Endothelial cell of umbilical vein (primary cell): Measurements from ENCODE around the gene TENT4B.

ENCODE experiments used
- POLR2AphosphoS5 ChIP-seq: IDR thresholded peaks from 2 replicates; pipeline ENCODE4 v1.6.1; 2012; ENCODE audit warnings: low read depth, mild to moderate bottlenecking, control low read depth, low read length, moderate library complexity; ENCODE audit not compliant: insufficient read depth
- TF ChIP-seq, protein P1 (sequence below), 2 donors: IDR thresholded peaks; 1 replicate in 1 of 2; 2 replicates in 1 of 2; pipeline ENCODE4 v1.5.1; 2011; ENCODE audit warnings: low read length in 2 of 2, mild to moderate bottlenecking in 2 of 2, moderate library complexity in 2 of 2, control low read depth in 1 of 2, inconsistent platforms in 1 of 2, low read depth in 1 of 2; ENCODE audit not compliant: insufficient read depth in 1 of 2; ENCODE audit errors: extremely low read depth in 1 of 2

DNA sequence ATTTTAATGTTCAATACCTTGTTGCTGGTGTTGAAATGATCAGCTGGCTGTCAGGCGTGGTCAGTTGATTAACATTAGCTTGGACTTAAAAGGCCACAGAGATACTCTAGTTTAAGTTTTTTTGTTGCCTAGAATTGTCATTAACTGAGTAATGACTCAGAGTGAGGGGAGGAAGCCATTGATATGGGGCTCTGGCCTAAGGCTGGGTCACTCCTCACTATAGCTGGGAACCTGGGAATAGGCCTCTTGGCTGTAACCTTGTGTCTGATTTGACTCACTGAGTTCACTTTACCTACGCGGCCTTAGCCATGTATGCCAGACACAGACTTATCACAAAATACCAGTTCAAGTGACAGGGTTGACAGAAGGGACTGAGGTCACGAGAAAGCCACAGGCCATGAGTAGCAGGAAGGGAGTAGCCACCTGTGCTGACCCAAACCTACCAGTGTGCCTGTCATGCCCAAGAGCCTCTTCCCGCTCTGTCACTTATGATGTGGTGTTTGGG, 75.3 kb downstream of the TENT4B start:
- TF ChIP-seq, protein P1, sequence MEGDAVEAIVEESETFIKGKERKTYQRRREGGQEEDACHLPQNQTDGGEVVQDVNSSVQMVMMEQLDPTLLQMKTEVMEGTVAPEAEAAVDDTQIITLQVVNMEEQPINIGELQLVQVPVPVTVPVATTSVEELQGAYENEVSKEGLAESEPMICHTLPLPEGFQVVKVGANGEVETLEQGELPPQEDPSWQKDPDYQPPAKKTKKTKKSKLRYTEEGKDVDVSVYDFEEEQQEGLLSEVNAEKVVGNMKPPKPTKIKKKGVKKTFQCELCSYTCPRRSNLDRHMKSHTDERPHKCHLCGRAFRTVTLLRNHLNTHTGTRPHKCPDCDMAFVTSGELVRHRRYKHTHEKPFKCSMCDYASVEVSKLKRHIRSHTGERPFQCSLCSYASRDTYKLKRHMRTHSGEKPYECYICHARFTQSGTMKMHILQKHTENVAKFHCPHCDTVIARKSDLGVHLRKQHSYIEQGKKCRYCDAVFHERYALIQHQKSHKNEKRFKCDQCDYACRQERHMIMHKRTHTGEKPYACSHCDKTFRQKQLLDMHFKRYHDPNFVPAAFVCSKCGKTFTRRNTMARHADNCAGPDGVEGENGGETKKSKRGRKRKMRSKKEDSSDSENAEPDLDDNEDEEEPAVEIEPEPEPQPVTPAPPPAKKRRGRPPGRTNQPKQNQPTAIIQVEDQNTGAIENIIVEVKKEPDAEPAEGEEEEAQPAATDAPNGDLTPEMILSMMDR (IDR thresholded peaks at IDR 0.05; ENCODE audit: extremely low read depth in 1 of 2, insufficient read depth in 1 of 2, low read depth in 1 of 2, low read length in 2 of 2) = no peak
- no peak for TF ChIP-seq POLR2AphosphoS5
